Choroid plexus epithelial cell (primary cell): ENCODE results near the gene OXNAD1.

ENCODE experiments used
- DNase-seq: peaks from one replicate; pipeline ENCODE4 v3.0.0-alpha.2; 2010; ENCODE audit warnings: low read depth
- H3K4me3 ChIP-seq: 2 replicates; pipeline ENCODE4 v1.5.1; 2011; ENCODE audit warnings: low read depth, mild to moderate bottlenecking, control low read depth, low read length, moderate library complexity
- TF ChIP-seq, protein P1 (sequence below): conservative IDR thresholded peaks from 2 replicates; pipeline ENCODE4 v1.5.1; 2011; ENCODE audit warnings: low read depth, mild to moderate bottlenecking, control low read depth, inconsistent platforms, low read length, moderate library complexity

OXNAD1 gene

DNA sequence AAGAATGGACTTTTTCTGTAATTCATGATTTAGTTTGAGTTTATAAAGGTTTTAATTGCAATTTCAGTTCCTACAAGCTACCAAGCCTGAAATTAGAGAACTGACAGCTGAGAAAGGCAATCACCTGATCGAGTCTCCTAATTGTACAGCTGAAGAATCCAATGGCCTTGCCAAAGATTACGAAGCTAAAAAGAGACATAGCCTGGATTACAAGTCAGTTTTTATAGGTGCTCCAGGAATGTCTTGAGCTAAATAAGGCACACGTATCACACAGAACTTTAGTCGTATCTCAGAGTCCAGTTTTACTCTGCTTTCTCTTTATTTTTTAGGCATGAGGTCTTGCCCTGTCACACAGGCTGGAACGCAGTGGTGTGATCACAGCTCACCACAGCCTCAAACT is 6.8 kb upstream of the OXNAD1 start:
- no peak for DNase-seq
- TF ChIP-seq, protein P1, sequence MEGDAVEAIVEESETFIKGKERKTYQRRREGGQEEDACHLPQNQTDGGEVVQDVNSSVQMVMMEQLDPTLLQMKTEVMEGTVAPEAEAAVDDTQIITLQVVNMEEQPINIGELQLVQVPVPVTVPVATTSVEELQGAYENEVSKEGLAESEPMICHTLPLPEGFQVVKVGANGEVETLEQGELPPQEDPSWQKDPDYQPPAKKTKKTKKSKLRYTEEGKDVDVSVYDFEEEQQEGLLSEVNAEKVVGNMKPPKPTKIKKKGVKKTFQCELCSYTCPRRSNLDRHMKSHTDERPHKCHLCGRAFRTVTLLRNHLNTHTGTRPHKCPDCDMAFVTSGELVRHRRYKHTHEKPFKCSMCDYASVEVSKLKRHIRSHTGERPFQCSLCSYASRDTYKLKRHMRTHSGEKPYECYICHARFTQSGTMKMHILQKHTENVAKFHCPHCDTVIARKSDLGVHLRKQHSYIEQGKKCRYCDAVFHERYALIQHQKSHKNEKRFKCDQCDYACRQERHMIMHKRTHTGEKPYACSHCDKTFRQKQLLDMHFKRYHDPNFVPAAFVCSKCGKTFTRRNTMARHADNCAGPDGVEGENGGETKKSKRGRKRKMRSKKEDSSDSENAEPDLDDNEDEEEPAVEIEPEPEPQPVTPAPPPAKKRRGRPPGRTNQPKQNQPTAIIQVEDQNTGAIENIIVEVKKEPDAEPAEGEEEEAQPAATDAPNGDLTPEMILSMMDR, result no peak
- no peak overlapping the region for H3K4me3 ChIP-seq

DNA sequence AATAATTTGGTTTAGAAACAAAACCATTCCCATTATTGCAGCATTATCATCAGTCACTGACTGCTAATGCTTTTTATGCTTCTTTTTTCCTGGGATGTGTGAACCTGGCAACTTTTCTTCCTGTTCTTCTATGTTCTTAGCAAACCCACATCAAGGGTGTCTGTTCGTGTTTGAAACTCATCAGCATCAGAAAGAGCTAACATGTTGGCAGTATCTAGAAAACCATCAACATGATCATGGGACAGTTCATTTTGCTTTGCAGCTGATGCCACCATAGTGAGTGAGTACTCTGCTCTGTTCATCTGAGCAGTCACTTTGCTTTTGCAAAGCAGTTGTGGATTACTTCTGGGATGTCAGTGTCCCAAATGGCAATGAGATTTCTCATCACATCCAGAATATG is 6.1 kb upstream of the OXNAD1 start:
- no peak overlapping the region for H3K4me3 ChIP-seq
- DNase-seq, result no peak
- TF ChIP-seq, protein P1, result no peak

GRCh38 chr3:16260046-16260445 is 5.0 kb upstream of the OXNAD1 start:
- TF ChIP-seq, protein P1, result no peak
- DNase-seq, result no peak
- no peak overlapping the region for H3K4me3 ChIP-seq

- DNase-seq, result no peak
- H3K4me3 ChIP-seq, result no peak overlapping the region
- TF ChIP-seq, protein P1, result no peak
Measured at GRCh38 chr3:16262174-16262573, 2.8 kb upstream of the OXNAD1 start.

DNA sequence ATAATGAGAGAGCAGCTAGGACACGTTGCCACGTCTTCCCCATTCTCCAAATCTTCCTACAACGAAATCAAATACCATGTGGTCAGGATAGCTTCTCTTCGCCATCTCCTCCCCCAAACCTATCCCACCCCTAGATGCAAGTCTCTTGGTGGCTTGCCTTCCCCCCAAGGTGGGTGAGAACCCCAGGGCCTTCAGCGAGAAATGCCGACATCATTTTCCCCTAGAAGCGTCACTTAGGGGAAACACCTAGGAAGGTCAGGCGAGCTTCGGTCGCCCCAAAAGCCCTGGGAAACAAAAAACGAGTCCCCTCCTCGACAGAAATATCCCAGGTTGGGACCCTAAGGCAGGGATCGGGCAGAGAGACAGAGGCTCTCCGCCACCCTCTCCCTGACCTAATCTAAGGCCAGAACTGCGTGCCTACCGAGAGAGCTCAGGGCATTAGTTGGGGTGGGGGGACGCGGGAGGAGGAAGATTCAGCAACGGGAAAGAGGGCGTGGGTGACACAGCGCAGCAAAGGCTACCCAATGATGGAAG is 771 bp upstream of the OXNAD1 start:
- peak overlapping the region; percentile 88 for H3K4me3 ChIP-seq
- TF ChIP-seq, protein P1, result no peak

GRCh38 chr3:16265455-16265786 is 409 bp downstream of the OXNAD1 start:
- peak overlapping the region; percentile 93 for H3K4me3 ChIP-seq
- DNase-seq, result no peak
- TF ChIP-seq, protein P1, result no peak

More for the DNA sequence above, 771 bp upstream of the OXNAD1 start:
- DNase-seq, result no peak

GRCh38 chr3:16266714-16267113 is 1.7 kb downstream of the OXNAD1 start:
- no peak for DNase-seq
- TF ChIP-seq, protein P1, result no peak
- no peak overlapping the region for H3K4me3 ChIP-seq
